Activated CD8-positive, alpha-beta memory T cell treated with anti-CD3 and anti-CD28 coated beads, Interleukin-2, amount 50 U/mL, for 1 hour (primary cell): ENCODE measurements around the gene EMP2.
"Not testable (repeated sequence)": the region's sequence is repeated elsewhere in the genome, so short reads cannot be mapped to it uniquely, and the experiment has no call there.

ENCODE experiments used
- DNase-seq: peaks from one replicate; pipeline ENCODE4 v3.0.0-alpha.2; 2020; ENCODE audit errors: extremely low read depth

The EMP2 gene

GRCh38 chr16:10552281-10552680 is 28.1 kb downstream of the EMP2 start:
- DNase-seq: no peak

- no peak for DNase-seq
Measured at GRCh38 chr16:10551881-10552280, 28.5 kb downstream of the EMP2 start.

GRCh38 chr16:10548404-10548803 is 32.0 kb downstream of the EMP2 start:
- no peak for DNase-seq

- DNase-seq: no peak
Measured at GRCh38 chr16:10547708-10548107, 32.7 kb downstream of the EMP2 start.

GRCh38 chr16:10543231-10543977 is 37.0 kb downstream of the EMP2 start:
- no peak for DNase-seq

- no peak for DNase-seq
Measured at GRCh38 chr16:10541366-10541765, 39.0 kb downstream of the EMP2 start.

- DNase-seq: no peak
Measured at GRCh38 chr16:10539793-10540192, 40.6 kb downstream of the EMP2 start.

- no peak for DNase-seq
Measured at GRCh38 chr16:10539236-10539635, 41.2 kb downstream of the EMP2 start.

- no peak for DNase-seq
Measured at GRCh38 chr16:10538583-10538982, 41.8 kb downstream of the EMP2 start.

- no peak for DNase-seq
Measured at GRCh38 chr16:10537946-10538345, 42.5 kb downstream of the EMP2 start.

GRCh38 chr16:10536814-10537389 is 43.5 kb downstream of the EMP2 start:
- no peak for DNase-seq

GRCh38 chr16:10536328-10536727 is 44.1 kb downstream of the EMP2 start:
- not testable (repeated sequence) for DNase-seq

- DNase-seq: no peak
Measured at GRCh38 chr16:10535461-10535860, 44.9 kb downstream of the EMP2 start.

GRCh38 chr16:10534748-10535147 is 45.6 kb downstream of the EMP2 start:
- DNase-seq: no peak

GRCh38 chr16:10533612-10534011 is 46.8 kb downstream of the EMP2 start:
- DNase-seq: not testable (repeated sequence)

- no peak for DNase-seq
Measured at GRCh38 chr16:10531582-10531981, 48.8 kb downstream of the EMP2 start.

- no peak for DNase-seq
Measured at GRCh38 chr16:10530685-10531084, 49.7 kb downstream of the EMP2 start.

GRCh38 chr16:10529895-10530669 is 50.3 kb downstream of the EMP2 start:
- no peak for DNase-seq

- DNase-seq: no peak
Measured at GRCh38 chr16:10528635-10529034, 51.8 kb downstream of the EMP2 start.

- no peak for DNase-seq
Measured at GRCh38 chr16:10526962-10527361, 53.4 kb downstream of the EMP2 start.

GRCh38 chr16:10525214-10525825 is 55.1 kb downstream of the EMP2 start:
- no peak for DNase-seq

- DNase-seq: no peak
Measured at GRCh38 chr16:10522966-10523365, 57.4 kb downstream of the EMP2 start.
